GM21360 (cell line): Measurements from ENCODE around the gene ZBTB42.
"Not testable (repeated sequence)": the region's sequence is repeated elsewhere in the genome, so short reads cannot be mapped to it uniquely, and the experiment has no call there.

Experiments
- ATAC-seq: cut with Tn5 transposase; IDR thresholded peaks from one replicate; pipeline ENCODE4 v1.9.1; 2021; ENCODE audit warnings: mild to moderate bottlenecking, moderate library complexity; ENCODE audit not compliant: unreplicated experiment

Gene ZBTB42

DNA sequence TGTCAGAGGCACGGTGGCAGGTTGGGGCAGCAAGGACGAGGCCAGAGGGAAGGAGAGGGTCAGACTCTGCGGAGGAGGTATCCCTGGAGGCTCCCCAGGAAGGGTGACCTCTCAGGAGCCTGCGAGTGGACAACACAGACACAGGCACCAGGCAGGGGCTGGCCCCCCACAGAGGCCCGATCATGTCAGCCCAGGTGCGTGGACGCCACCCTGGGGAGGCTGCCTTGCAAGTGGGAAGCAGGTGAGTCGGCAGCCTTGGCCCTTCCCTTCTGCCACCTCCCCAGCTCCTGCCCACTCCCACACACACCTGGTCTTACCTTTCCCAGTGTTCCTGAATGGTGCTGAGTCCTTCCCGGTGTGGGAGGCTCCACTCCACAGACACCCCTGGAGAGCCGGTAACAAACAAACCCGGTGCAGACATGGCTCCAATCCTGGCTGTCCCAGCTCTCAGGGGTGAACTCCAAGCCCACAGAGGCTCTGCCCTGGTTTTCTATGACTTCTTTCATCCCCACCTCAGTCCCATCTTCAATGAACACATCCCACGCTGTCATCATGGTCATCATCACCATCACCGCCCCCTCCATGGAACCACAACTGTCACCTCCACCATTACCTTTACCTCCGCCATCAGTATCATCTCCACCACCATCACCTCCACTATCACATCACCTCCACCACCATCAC, 5.2 kb downstream of the ZBTB42 start:
- ATAC-seq, result no peak

DNA sequence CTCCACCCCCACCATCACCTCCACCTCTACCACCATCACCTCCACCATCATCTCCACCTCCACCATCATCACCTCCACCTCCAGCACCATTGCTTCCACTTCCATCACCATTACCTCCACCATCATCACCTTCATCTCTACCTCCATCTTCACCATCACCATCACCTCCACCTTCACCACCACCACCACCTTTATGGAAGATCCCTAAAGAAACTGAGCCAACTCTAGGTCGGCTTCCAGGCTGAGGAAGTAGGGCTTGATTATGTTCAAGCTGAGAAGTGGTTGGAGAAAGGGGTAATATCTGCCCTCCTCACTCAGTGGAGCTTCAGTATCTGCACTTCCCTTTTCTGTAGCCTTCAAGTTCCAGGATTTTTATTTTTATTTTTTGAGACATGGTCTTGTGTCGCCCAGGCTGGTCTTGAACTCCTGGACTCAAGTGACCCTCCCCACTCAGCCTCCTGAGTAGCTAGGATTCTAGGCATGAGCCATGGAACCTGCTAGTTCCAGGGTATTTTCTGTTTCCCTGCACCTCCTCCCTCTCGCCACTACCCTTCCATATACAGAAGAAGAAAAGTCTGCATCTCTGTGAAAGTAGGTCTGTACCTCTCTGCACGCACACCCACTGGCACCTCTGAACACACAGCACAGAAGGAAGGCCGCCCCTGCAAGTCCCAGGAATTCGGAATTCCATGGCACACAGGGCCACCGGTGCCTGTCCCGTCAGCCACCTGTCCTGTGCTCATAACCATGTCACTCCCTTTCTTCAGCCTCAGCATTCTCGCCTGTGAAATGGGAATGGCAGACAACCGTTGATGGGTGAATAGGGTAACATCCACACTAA, 5.9 kb downstream of the ZBTB42 start:
- no peak for ATAC-seq

DNA sequence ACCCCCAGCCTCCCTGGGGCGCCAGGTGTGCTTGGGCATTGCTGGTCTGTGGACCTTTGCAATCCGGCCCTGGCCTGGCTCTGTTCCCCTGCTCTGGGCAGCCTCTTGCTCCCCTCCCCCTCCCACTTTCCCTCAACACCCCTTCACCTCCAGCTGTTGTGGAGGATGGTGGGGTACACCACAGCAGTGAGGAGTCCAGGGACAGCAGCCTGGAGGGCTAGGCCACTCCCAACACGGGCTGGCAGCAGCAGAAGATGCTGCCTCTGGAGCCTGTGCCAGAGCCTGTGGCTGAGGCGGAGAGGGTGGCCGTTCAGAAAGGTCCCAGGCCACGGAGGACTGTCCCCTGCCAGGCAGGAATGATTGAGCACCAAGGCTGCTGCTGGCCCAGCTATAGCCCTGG, 7.6 kb downstream of the ZBTB42 start:
- no peak for ATAC-seq

DNA sequence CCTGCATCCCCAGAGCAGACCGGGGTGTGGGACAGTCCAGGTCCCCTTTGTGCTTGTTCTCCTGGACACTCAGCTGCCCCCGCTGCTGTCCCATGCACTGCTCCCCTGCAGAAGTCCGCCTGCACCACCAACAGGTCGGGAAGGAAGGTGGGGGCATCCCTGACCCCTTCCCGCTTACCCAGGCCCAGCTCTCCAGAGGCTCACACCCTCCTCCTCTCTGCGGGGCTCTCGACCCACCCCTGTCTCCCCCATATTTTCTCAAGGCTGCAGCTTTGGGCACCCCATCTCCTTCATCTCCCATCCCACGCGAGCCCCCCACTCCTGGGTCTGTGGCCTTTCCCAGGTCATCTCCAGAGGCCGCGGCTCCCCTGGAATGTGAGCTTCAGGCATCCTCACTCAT, 9.4 kb downstream of the ZBTB42 start:
- no peak for ATAC-seq

DNA sequence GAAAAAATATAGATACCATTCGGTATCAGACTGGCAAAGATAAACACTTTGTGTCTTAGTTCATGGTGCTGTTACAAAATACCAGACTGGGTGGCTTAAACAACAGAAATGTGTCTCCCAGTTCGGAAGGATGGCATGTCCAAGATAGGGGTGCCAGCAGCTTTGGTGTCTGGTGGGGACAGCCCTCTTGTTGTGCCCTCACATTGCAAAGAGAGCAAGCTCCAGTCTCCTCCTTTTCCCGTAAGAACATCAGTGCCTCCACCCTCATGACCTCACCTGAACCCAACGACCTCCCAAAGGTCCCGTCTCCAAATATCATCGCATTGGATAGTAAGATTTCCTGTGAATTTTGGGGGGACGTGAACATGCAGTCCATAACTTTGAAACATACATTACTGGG, 12.4 kb downstream of the ZBTB42 start:
- ATAC-seq, result no peak

DNA sequence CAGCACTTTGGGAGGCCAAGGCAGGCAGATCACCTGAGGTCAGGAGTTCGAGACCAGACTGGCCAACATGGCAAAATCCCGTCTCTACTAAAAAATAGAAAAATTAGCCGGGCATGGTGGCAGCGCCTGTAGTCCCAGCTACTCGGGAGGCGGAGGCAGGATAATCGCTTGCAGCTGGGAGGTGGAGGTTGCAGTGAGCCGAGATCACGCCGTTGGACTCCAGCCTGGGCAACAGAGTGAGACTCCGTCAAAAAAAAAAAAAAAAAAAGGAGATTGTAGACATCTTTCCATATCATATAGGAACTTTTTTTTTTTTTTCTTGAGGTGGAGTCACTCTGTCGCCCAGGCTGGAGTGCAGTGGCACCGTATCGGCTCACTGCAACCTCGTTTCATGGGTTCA, 13.8 kb downstream of the ZBTB42 start:
- ATAC-seq, result not testable (repeated sequence)

DNA sequence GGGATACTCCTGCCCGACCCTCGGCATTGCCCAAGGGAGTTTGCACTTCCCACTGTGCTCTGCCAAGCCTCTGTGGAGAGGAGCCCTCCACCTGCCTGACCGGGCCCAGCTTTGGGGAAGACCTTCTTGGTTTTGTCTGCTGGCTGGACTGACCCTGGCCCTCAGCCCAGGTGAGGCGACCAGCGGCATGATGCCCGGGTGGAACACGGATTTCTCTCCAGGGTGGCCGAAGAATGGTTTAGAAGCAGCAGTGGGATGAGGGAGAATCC, 15.6 kb downstream of the ZBTB42 start:
- no peak for ATAC-seq

- no peak for ATAC-seq
Measured at GRCh38 chr14:104817930-104818713, 17.2 kb downstream of the ZBTB42 start.

GRCh38 chr14:104818714-104819161, 17.8 kb downstream of the ZBTB42 start:
- ATAC-seq, result no peak

- no peak for ATAC-seq
Measured at GRCh38 chr14:104819361-104819781, 18.5 kb downstream of the ZBTB42 start.

- no peak for ATAC-seq
Measured at GRCh38 chr14:104820669-104821228, 19.8 kb downstream of the ZBTB42 start.

DNA sequence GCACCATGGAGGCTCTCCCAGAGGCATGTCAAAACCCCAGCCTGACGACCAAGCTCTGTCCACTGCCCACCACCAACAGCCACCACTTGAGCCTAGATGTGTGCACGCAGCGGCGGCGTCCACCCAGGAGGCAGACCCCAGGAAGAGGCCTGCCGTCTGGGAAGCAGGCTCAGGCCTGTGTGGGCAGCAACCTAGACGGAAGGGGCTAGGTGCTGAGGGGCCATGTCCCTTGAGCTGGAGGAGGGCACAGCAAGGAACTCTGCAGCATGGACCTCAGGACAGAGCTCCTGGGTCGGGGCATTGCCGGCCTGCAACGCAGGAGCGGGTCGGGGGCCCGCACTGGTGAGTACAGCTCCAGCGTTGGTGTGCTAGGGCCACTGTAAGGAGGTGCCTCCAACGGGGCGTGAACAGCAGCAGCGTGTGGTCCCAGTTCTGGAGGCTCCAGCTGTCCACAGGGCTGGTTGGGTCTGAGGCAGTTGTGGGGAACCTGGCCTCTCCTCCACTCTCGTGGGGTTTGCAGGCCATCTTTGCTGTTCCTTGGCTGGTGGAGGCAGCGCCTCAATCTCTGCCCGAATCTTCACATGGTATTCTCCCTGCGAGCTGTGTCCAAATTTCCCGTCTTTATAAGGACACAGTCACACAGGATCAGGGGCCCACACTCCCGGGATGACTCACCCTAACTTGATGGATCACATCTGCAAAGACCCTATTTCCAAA, 20.5 kb downstream of the ZBTB42 start:
- no peak for ATAC-seq

DNA sequence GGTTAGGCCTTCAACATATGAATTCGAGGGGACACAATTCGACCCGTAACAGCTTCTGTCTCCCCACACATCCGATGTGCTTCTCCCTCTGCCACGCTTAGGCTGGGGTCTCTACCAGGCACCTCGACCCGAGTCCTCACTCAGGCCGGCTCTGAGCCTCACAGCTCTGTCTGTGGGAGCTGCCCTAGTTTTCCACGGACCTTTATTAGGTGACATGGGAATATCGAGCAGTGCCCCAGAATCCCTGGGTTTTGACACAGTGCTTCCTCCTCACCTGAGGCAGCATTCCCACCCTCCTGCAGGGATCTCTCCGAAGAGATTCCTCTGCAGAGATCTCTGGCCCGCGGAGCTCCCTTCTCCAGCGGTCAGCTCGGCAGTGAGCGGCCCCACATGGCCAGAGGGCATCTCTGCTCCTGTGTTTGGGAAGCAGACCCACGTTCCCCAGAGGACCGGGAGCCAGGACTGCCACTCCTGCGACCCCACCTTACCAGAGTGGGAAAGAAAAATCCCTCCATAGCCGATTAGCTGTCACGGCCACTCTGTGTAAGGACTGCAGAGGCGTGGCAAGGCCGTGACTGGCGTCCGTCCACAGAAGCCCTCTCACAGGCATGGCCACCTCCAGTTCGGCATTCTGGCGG, 21.2 kb downstream of the ZBTB42 start:
- ATAC-seq, result no peak

- ATAC-seq, result no peak
Measured at GRCh38 chr14:104822821-104823615, 22.1 kb downstream of the ZBTB42 start.

DNA sequence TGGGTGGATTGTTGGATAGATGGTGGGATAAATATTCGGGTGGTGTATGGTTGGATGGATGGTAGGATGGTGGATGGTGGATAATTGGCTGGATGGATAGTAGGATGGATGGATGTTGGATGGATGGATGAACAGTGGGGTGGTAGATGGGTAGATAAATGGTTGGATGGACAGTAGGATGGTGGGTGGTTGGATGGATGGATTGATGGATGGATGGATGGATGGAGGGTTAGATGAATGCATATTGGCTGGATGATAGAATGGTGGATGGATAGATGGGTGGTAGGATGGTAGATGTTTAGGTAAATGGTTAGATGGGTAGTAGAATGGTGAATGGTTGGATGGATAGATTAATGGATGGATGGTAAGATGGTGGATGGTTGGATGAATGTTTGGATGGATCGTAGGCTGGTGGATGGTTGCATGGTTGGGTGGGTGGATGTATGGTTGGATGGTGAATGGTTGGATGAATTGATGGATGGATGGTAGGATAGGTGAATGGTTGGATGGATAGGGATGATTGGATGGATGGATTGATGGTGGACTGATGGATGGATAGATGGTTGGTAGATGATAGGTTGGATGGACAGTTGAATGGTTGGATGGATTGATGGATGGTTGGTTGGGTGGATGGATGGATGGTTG, 23.6 kb downstream of the ZBTB42 start:
- ATAC-seq, result no peak

GRCh38 chr14:104826189-104826860, 25.4 kb downstream of the ZBTB42 start:
- peak; percentile 86 for ATAC-seq

DNA sequence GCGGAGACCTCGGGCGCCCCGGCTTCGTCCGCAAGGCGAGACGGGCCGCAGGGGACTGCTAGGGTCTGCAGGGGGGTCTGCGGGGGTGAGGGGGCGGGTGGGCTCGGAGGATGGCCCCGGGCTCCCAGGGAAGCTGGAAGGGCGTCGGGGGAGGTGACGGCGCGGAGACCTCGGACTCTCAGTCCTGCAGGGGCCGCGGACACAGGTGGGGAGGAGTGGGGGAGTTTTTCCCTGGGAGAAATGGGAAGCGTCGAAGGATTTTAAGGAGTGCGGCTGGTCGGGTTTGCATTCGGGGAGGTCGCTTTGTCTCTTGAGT, 25.9 kb downstream of the ZBTB42 start:
- no peak for ATAC-seq

GRCh38 chr14:104827177-104828055, 26.5 kb downstream of the ZBTB42 start:
- no peak for ATAC-seq
